Measurements from ENCODE around the gene PDE3B.
"Not testable (repeated sequence)": the region's sequence is repeated elsewhere in the genome, so short reads cannot be mapped to it uniquely, and the experiment has no call there.

Gene PDE3B

DNA sequence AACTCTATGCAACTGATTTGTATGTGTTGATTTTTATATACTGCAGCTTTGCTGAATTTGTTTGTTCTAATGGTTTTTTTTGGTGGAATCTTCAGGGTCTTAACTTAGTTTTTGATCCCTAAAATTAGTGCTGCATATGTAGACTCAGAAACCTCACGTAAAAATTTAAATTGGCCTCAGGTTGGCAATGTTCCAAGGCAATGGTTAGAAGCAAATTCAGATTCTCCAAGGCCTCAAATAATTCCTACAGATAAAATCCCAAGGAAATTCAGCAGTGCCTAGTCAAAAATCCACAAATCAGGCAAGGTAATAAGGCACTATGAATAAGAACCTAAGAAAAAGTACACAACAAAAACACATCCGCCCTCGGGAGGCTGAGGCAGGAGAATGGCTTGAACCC, 9.5 kb downstream of the PDE3B start:
- no peak overlapping the region for H3K27ac ChIP-seq (ENCODE audit: low read depth, low read length)
- no peaks in the 10 kb centered on the region for H3K27me3 ChIP-seq (ENCODE audit: control insufficient read depth in 1 of 2, insufficient read depth in 2 of 2, low read length in 2 of 2)
- H3K9ac ChIP-seq (ENCODE audit: low read depth in 1 of 2, low read length in 2 of 2): no peak overlapping the region
- H3K36me3 ChIP-seq (ENCODE audit: control insufficient read depth in 1 of 2, insufficient read depth in 2 of 2, low read length in 2 of 2): no peaks in the 10 kb centered on the region
- H3K4me3 ChIP-seq (ENCODE audit: low read depth in 1 of 2, low read length in 2 of 2): no peak overlapping the region
- no peaks in the 10 kb centered on the region for H3K9me3 ChIP-seq (ENCODE audit: control insufficient read depth in 1 of 2, low read length in 2 of 2)
- peaks cover 0 to 9% of the 10 kb centered on the region in 2 donors for H3K4me1 ChIP-seq (ENCODE audit: control insufficient read depth in 1 of 2, insufficient read depth in 2 of 2, low read length in 2 of 2)

DNA sequence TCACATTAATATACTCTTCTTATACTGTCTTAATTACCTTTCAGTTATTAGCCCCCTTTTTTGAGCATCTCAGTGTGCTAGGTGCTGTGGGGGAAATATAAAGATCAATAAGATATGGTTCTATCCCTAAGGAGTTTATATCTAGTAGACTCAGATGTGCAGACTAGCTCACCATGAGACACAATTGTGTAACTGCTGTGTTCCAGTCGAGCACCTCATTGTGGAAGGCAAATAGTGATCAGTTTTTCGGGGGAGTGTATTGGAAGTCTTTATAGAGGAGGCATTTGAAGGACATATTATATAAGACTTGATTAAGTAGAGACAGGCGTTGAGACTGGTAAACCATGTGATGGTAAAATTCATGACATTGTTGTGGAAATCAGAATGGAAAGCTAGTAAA, 11.8 kb downstream of the PDE3B start:
- Histone ChIP-seq H3K4me1 (ENCODE audit: control insufficient read depth in 1 of 2, insufficient read depth in 2 of 2, low read length in 2 of 2) (peaks cover 0 to 5% of the 10 kb centered on the region in 2 donors), H3K36me3 (ENCODE audit: control insufficient read depth in 1 of 2, insufficient read depth in 2 of 2, low read length in 2 of 2) (no peaks in the 10 kb centered on the region), H3K4me3 (ENCODE audit: low read depth in 1 of 2, low read length in 2 of 2) (no peak overlapping the region), H3K27me3 (ENCODE audit: control insufficient read depth in 1 of 2, insufficient read depth in 2 of 2, low read length in 2 of 2) (no peaks in the 10 kb centered on the region), H3K9me3 (ENCODE audit: control insufficient read depth in 1 of 2, low read length in 2 of 2) (no peaks in the 10 kb centered on the region), H3K9ac (ENCODE audit: low read depth in 1 of 2, low read length in 2 of 2) (no peak overlapping the region), H3K27ac (ENCODE audit: low read depth, low read length) (no peak overlapping the region)

DNA sequence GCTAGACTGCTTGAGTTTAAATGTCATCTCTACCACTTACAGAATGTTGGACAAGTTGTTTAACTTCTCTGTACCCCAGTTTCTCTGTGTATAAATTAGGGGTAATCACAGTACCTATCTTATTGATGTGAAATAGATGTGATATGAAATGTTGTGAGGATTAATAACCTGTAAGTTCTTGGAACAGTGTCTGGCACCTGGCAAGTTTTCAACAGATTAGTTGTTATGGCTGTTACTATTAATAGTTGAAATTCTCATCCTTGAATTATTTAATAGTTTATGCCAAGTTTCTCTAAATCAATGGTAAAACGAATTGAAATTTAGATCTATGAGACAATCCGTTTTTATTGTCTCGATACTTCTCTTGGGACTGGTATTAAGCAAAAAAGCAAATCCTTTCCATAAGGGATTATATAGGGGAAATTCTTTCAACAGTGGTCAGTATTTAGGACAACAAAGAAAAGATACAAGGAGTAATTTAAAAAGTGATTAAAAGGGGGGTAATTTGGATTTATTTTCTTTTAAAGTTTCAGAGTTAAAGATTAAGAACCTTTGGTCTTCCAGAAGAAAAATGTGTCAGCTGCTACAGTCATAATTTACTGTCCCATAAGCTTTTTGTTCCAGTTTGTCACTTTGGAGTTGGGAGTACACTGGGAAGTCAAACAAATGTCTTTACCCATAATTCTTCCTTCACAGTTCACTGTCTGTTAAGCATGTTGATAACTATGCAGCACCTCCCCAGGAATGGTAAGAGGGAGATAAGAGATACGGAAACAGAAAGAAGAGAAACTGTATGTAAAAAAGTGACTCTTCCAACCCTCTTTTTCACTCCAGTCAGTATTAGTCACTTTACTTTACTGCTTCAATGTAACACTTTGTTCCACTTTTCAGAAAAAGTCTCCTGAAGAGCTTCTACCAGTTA, 13.2 kb downstream of the PDE3B start:
- H3K27ac ChIP-seq (ENCODE audit: low read depth, low read length): no peak overlapping the region
- H3K4me3 ChIP-seq (ENCODE audit: low read depth in 1 of 2, low read length in 2 of 2): no peak overlapping the region
- no peaks in the 10 kb centered on the region for H3K9me3 ChIP-seq (ENCODE audit: control insufficient read depth in 1 of 2, low read length in 2 of 2)
- H3K27me3 ChIP-seq (ENCODE audit: control insufficient read depth in 1 of 2, insufficient read depth in 2 of 2, low read length in 2 of 2): no peaks in the 10 kb centered on the region
- H3K36me3 ChIP-seq (ENCODE audit: control insufficient read depth in 1 of 2, insufficient read depth in 2 of 2, low read length in 2 of 2): no peaks in the 10 kb centered on the region
- no peak overlapping the region for H3K9ac ChIP-seq (ENCODE audit: low read depth in 1 of 2, low read length in 2 of 2)
- H3K4me1 ChIP-seq (ENCODE audit: control insufficient read depth in 1 of 2, insufficient read depth in 2 of 2, low read length in 2 of 2): peaks cover 0 to 5% of the 10 kb centered on the region in 2 donors

DNA sequence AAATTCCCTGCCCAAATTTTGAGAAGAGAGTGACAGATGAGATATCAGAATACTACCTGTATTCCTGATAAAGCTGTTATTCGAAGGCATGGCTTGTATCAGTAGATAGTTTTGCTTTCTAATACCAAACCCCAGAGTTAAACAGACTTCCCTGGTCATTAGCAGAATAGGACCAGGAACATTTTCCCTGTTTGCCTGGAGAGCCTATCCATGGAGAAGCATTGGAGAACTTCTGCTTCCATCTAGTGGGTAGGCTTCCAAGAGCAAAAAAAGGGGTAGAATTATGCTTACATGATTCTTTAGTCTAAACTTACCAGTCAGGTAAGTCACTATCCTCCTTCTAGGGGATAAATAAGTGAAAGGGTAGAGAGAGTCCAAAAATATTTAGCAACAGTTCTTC, 14.2 kb downstream of the PDE3B start:
- H3K9me3 ChIP-seq (ENCODE audit: control insufficient read depth in 1 of 2, low read length in 2 of 2): no peaks in the 10 kb centered on the region
- no peak overlapping the region for H3K9ac ChIP-seq (ENCODE audit: low read depth in 1 of 2, low read length in 2 of 2)
- H3K4me1 ChIP-seq (ENCODE audit: control insufficient read depth in 1 of 2, insufficient read depth in 2 of 2, low read length in 2 of 2): peaks cover 0 to 5% of the 10 kb centered on the region in 2 donors
- no peak overlapping the region for H3K27ac ChIP-seq (ENCODE audit: low read depth, low read length)
- no peaks in the 10 kb centered on the region for H3K27me3 ChIP-seq (ENCODE audit: control insufficient read depth in 1 of 2, insufficient read depth in 2 of 2, low read length in 2 of 2)
- H3K36me3 ChIP-seq (ENCODE audit: control insufficient read depth in 1 of 2, insufficient read depth in 2 of 2, low read length in 2 of 2): no peaks in the 10 kb centered on the region
- H3K4me3 ChIP-seq (ENCODE audit: low read depth in 1 of 2, low read length in 2 of 2): no peak overlapping the region

DNA sequence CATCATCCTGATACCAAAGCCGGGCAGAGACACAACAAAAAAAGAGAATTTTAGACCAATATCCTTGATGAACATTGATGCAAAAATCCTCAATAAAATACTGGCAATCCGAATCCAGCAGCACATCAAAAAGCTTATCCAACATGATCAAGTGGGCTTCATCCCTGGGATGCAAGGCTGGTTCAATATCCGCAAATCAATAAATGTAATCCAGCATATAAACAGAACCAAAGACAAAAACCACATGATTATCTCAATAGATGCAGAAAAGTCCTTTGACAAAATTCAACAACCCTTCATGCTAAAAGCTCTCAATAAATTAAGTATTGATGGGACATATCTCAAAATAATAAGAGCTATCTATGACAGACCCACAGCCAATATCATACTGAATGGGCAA, 21.3 kb downstream of the PDE3B start:
- not testable (repeated sequence) for H3K4me1 ChIP-seq (ENCODE audit: control insufficient read depth in 1 of 2, insufficient read depth in 2 of 2, low read length in 2 of 2); H3K36me3 ChIP-seq (ENCODE audit: control insufficient read depth in 1 of 2, insufficient read depth in 2 of 2, low read length in 2 of 2); H3K4me3 ChIP-seq (ENCODE audit: low read depth in 1 of 2, low read length in 2 of 2); H3K27ac ChIP-seq (ENCODE audit: low read depth, low read length); H3K9ac ChIP-seq (ENCODE audit: low read depth in 1 of 2, low read length in 2 of 2); H3K9me3 ChIP-seq (ENCODE audit: control insufficient read depth in 1 of 2, low read length in 2 of 2); H3K27me3 ChIP-seq (ENCODE audit: control insufficient read depth in 1 of 2, insufficient read depth in 2 of 2, low read length in 2 of 2)

DNA sequence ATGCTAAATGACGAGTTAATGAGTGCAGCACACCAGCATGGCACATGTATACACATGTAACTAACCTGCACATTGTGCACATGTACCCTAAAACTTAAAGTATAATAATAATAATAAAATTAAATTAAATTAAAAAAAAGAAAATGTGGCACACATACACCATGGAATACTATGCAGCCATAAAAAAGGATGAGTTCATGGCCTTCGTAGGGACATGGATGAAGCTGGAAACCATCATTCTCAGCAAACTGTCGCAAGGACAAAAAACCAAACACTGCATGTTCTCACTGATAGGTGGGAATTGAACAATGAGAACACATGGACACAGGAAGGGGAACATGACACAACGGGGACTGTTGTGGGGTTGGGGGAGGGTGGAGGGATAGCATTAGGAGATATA, 23.7 kb downstream of the PDE3B start:
- not testable (repeated sequence) for H3K27ac ChIP-seq (ENCODE audit: low read depth, low read length); H3K9me3 ChIP-seq (ENCODE audit: control insufficient read depth in 1 of 2, low read length in 2 of 2); H3K4me3 ChIP-seq (ENCODE audit: low read depth in 1 of 2, low read length in 2 of 2); H3K27me3 ChIP-seq (ENCODE audit: control insufficient read depth in 1 of 2, insufficient read depth in 2 of 2, low read length in 2 of 2); H3K36me3 ChIP-seq (ENCODE audit: control insufficient read depth in 1 of 2, insufficient read depth in 2 of 2, low read length in 2 of 2); H3K4me1 ChIP-seq (ENCODE audit: control insufficient read depth in 1 of 2, insufficient read depth in 2 of 2, low read length in 2 of 2); H3K9ac ChIP-seq (ENCODE audit: low read depth in 1 of 2, low read length in 2 of 2)

DNA sequence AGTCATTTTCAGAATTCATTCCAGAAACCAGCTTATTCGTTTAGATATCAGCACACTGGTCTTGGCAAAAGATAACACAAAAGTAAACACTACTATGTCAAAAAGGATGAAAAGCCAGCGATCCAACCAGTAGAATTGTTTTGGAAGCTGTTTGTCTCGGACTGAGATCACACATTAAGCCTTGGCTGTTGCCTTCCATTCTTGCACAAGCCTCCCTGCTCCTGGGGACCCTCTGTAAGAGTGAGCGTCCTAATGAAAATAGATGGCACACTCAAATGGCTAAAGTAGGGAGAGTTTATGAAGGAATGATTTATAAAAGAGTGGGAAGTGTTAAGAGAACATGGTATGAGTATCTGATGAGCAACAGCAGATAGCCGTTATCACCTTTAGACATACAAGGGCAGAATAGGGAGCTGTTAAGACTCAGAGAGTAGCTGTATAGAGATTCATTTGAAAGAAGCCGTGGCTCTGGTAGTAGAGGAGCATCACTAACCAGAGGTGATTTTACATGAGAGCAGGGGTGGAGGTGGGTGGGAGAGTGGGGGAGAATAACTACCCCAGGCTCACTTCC, 25.2 kb downstream of the PDE3B start:
- Histone ChIP-seq H3K9ac (ENCODE audit: low read depth in 1 of 2, low read length in 2 of 2) (no peak overlapping the region), H3K9me3 (ENCODE audit: control insufficient read depth in 1 of 2, low read length in 2 of 2) (no peaks in the 10 kb centered on the region), H3K27ac (ENCODE audit: low read depth, low read length) (no peak overlapping the region), H3K27me3 (ENCODE audit: control insufficient read depth in 1 of 2, insufficient read depth in 2 of 2, low read length in 2 of 2) (no peaks in the 10 kb centered on the region), H3K4me1 (ENCODE audit: control insufficient read depth in 1 of 2, insufficient read depth in 2 of 2, low read length in 2 of 2) (no peaks in the 10 kb centered on the region), H3K36me3 (ENCODE audit: control insufficient read depth in 1 of 2, insufficient read depth in 2 of 2, low read length in 2 of 2) (no peaks in the 10 kb centered on the region), H3K4me3 (ENCODE audit: low read depth in 1 of 2, low read length in 2 of 2) (no peak overlapping the region)

DNA sequence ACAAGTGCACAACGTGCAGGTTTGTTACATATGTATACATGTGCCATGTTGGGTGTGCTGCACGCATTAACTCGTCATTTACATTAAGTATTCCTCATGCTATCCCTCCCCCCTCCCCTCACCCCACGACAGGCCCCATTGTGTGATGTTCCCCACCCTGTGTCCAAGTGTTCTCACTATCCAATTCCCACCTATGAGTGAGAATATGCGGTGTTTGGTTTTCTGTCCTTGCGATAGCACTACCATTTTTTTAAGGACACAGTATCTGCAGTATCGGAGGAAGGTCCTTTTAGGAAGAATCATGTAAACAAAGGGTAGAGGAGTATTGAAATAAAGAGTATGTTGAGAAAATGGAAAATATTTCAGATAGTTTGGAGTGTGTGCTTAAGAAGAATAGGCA, 25.9 kb downstream of the PDE3B start:
- Histone ChIP-seq H3K27me3 (ENCODE audit: control insufficient read depth in 1 of 2, insufficient read depth in 2 of 2, low read length in 2 of 2) (no peaks in the 10 kb centered on the region), H3K36me3 (ENCODE audit: control insufficient read depth in 1 of 2, insufficient read depth in 2 of 2, low read length in 2 of 2) (no peaks in the 10 kb centered on the region), H3K4me3 (ENCODE audit: low read depth in 1 of 2, low read length in 2 of 2) (no peak overlapping the region), H3K9ac (ENCODE audit: low read depth in 1 of 2, low read length in 2 of 2) (no peak overlapping the region), H3K4me1 (ENCODE audit: control insufficient read depth in 1 of 2, insufficient read depth in 2 of 2, low read length in 2 of 2) (no peaks in the 10 kb centered on the region), H3K9me3 (ENCODE audit: control insufficient read depth in 1 of 2, low read length in 2 of 2) (no peaks in the 10 kb centered on the region), H3K27ac (ENCODE audit: low read depth, low read length) (no peak overlapping the region)

DNA sequence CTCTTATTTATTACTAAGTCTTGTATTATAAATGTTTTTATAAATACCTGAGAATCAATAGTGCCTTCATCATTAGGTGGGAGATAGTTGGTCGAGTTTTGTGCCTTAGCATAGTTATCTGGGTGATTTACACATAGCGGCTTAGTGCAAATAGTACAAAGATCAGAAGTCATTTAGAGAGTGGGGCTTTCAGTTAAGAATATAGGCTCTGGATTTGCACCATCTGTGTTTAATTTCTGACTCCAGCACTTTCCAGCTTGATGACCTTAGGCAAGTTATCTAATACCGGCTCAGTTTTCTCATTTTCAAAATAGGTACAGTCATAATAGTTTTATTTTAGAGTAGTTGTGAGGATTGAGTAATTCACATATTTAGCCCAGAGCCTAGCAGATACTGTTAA, 26.4 kb downstream of the PDE3B start:
- Histone ChIP-seq H3K36me3 (ENCODE audit: control insufficient read depth in 1 of 2, insufficient read depth in 2 of 2, low read length in 2 of 2) (no peaks in the 10 kb centered on the region), H3K9ac (ENCODE audit: low read depth in 1 of 2, low read length in 2 of 2) (no peak overlapping the region), H3K27ac (ENCODE audit: low read depth, low read length) (no peak overlapping the region), H3K4me1 (ENCODE audit: control insufficient read depth in 1 of 2, insufficient read depth in 2 of 2, low read length in 2 of 2) (no peaks in the 10 kb centered on the region), H3K27me3 (ENCODE audit: control insufficient read depth in 1 of 2, insufficient read depth in 2 of 2, low read length in 2 of 2) (no peaks in the 10 kb centered on the region), H3K9me3 (ENCODE audit: control insufficient read depth in 1 of 2, low read length in 2 of 2) (no peaks in the 10 kb centered on the region), H3K4me3 (ENCODE audit: low read depth in 1 of 2, low read length in 2 of 2) (no peak overlapping the region)

DNA sequence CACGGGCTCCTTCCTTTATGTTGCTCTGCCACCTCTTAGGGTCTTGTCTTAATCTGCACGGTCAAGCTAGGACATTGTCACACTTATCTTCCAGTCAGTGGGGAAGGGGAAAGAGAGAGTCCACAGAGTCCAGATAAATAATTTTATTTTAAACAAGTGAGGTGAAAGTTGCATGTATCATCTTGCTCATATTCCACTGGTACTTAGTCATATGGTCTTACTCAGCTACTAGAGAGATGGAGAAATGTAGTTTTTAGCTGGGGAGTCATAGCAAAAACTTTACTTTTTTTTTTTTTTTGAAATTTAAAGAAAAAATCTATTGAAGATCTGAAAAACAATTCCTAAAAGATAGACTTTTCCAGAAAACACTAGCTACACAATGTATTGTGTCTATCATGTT, 29.0 kb downstream of the PDE3B start:
- Histone ChIP-seq H3K27me3 (ENCODE audit: control insufficient read depth in 1 of 2, insufficient read depth in 2 of 2, low read length in 2 of 2) (no peaks in the 10 kb centered on the region), H3K9me3 (ENCODE audit: control insufficient read depth in 1 of 2, low read length in 2 of 2) (no peaks in the 10 kb centered on the region), H3K27ac (ENCODE audit: low read depth, low read length) (no peak overlapping the region), H3K36me3 (ENCODE audit: control insufficient read depth in 1 of 2, insufficient read depth in 2 of 2, low read length in 2 of 2) (no peaks in the 10 kb centered on the region), H3K4me3 (ENCODE audit: low read depth in 1 of 2, low read length in 2 of 2) (no peak overlapping the region), H3K4me1 (ENCODE audit: control insufficient read depth in 1 of 2, insufficient read depth in 2 of 2, low read length in 2 of 2) (no peaks in the 10 kb centered on the region), H3K9ac (ENCODE audit: low read depth in 1 of 2, low read length in 2 of 2) (no peak overlapping the region)

Measured in duodenal mucosa (tissue), 2 donors.